Suppressor macrophage treated with lipopolysaccharide for 4 hours (primary cell): ENCODE measurements around the gene RNF31.
A peak's percentile ranks its signal among the peaks of the same experiment; 100 is the strongest.
"Not testable (repeated sequence)": the region's sequence is repeated elsewhere in the genome, so short reads cannot be mapped to it uniquely, and the experiment has no call there.

ENCODE experiments used
- DNase-seq: peaks from one replicate; pipeline ENCODE4 v3.0.0-alpha.2; 2020

Gene RNF31

DNA sequence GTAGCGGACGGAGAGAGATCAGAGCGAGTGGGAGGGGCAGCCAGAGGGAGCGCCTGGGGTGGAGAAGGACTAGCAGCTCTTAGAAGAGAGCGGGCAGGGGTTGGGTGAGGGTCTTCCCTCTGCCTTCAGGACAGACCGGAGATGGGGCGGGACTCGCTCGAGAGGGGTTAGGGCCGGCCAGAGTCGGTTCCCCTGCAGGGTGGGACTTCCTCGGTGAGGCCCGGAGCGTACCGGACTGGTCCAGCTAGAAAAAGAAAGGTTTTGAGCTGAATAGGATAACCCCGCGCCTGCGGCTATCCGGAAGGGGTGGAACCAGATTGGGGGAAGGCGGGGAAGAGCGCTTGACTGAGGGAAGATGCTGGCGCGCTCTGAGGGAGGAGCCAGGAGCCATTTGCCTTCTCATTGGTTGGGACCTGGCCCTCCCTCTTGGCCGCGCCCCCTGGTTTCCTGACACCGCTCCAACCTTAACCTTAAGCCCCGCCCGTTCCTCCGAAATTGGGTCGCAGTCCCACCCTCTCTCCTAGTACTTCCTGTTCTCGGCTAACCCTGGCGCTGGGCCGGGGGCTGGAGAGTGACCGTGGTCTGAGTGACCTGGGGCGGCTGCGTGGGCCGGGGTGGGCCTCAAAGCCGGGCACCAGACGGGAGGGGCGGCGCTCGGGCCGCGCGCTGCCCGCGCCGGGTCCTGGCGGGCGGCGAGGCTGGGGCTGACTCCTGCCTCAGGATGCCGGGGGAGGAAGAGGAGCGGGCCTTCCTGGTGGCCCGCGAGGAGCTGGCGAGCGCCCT is at the start of gene RNF31:
RNF31 (plus strand) TSS at position 521 of the 783 bp plus-strand sequence; CDS start at position 722, 201 bp downstream.
- peak; percentile 99 for DNase-seq

DNA sequence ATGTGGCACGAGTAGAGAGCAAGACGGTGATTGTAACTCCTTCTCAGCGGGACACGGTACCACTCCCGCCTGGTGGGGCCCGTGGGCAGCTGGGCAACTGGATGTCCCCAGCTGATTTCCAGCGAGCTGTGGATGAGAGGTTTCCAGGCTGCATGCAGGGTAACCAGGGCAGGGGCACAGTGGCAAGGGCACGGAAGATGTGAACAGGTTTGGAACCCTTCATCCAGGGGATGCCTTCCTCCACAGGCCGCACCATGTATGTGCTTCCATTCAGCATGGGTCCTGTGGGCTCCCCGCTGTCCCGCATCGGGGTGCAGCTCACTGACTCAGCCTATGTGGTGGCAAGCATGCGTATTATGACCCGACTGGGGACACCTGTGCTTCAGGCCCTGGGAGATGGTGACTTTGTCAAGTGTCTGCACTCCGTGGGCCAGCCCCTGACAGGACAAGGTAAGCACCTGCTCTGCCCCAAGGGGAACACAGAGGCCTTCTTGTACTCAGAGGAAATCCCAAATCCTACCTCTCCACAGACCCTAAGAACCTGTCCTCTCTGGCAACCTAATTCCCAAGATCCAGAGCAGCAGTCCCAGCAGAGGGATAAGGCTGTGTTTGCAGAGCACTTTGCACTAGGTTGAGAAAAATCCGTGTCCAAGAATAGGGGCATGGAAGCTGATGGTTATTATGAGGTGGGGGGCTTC is 48.9 kb upstream of the RNF31 start:
- no peak for DNase-seq

DNA sequence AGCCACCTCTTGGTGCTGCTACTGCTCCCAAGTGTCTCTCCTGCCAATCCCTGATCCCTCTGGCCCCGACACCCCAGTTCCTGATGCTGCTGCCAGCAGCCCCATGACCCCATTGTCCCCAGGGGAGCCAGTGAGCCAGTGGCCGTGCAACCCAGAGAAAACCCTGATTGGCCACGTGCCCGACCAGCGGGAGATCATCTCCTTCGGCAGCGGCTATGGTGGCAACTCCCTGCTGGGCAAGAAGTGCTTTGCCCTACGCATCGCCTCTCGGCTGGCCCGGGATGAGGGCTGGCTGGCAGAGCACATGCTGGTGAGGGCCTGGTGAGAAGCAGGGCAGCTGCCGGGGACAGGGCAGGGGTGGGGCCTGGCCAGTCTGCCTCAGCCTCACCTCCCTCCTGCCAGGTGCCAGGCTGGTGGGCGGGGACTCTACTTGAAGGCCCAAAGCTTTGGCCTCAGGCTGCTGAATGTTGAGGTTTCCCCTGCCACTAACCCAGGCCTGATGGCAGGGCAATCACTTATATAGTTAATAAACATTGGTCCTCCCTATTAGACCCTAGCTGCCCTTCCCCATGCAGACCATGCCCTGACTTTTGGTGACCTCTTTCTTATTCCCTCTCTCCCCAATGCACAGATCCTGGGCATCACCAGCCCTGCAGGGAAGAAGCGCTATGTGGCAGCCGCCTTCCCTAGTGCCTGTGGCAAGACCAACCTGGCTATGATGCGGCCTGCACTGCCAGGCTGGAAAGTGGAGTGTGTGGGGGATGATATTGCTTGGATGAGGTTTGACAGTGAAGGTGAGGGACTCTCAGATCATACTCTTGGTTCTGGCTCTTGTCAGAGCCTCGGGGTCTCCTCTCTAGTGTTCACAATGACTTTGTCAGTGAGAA is 48.1 kb upstream of the RNF31 start:
- DNase-seq: no peak

DNA sequence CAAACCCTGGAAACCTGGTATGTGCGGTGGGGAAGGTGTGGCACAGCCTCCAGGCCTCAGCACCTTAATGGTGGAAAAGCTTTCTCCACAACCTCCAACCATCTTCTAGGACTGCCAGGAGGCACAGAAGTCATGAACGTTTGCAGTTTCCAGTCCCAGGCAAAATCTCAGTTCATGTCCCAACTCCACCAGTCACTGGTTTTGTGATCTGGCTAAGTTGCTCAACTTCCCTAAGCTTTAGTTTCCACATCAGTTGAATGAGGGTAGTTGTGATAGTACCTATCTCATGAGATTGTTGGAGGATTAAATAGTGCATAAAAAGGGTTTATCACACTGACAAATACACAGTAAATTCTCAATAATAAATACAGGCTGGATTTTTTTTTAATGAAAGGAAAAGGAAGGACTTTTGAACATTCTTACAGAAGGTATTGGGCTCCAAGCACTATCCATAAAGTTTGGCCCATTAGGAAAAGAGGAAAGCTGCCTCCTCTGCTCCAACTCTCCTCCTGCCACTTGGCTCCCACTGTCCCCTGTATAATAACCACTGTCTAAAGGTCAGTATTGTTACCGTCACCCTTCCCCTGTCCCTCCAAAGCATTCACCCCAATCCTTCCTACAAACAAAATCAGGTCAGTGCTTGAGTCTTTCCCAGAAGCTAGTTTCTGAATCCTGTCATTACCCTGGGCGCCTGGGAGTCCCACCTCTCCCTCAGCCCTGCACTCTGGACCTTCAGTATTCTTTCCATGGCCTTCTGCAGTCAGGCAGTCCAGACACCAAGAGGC is 46.9 kb upstream of the RNF31 start:
- DNase-seq: peak; percentile 32

DNA sequence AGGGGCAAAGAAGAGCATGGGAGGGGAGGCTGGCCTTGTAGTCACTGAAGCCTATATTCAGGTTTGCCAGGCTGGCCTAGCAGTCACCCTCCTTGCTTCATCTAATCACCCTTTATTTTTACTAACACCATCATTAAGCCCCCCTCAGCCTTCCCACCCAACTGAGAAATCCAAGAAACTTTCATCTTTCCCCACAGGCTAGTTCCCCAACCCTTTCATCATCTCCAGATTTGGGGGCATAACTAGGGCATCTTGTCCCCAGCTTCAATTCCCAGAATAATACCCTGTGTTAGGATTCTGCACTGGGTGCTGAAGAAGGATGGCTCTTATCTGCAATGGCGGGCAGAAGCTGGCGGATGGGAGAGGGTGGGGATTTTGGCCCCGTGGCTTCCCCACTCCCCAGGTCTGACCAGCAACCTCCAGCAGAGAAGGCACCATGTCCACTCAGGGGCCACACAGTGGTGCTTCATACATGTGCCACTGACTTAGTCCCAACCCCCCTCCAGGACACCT is 46.3 kb upstream of the RNF31 start:
- no peak for DNase-seq

DNA sequence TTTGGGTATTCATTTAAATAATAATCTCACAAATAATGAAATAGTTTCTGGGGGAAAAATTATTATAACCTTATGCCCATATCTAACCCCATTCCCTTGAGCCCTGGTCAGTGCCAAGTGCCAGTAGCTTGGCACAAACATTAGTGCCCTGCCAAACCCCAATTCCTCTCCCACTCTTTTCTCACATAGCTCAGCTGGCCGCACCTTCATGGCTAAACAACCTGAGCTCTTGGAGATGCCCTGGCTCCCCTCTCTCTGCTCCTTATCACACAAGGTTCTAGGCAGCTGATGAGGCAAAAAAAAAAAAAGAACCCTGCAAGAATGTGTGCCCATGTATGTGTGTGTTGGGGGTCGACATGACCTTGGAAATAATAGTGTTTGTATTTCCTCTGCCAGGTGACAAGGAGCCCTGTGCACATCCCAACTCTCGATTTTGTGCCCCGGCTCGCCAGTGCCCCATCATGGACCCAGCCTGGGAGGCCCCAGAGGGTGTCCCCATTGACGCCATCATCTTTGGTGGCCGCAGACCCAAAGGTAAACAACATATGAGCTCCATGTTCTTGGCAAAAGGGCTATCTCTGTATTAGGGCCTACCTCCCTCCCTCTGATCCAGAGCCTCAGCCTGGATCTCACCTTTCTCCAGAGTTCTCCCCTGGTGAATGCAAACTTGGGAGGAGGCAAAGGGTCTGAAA is 44.8 kb upstream of the RNF31 start:
- no peak for DNase-seq

DNA sequence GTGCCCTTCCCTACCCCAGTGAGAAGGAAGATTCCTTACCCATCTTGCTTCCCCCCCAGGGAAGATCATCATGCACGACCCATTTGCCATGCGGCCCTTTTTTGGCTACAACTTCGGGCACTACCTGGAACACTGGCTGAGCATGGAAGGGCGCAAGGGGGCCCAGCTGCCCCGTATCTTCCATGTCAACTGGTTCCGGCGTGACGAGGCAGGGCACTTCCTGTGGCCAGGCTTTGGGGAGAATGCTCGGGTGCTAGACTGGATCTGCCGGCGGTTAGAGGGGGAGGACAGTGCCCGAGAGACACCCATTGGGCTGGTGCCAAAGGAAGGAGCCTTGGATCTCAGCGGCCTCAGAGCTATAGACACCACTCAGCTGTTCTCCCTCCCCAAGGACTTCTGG is 43.8 kb upstream of the RNF31 start:
- DNase-seq: no peak

DNA sequence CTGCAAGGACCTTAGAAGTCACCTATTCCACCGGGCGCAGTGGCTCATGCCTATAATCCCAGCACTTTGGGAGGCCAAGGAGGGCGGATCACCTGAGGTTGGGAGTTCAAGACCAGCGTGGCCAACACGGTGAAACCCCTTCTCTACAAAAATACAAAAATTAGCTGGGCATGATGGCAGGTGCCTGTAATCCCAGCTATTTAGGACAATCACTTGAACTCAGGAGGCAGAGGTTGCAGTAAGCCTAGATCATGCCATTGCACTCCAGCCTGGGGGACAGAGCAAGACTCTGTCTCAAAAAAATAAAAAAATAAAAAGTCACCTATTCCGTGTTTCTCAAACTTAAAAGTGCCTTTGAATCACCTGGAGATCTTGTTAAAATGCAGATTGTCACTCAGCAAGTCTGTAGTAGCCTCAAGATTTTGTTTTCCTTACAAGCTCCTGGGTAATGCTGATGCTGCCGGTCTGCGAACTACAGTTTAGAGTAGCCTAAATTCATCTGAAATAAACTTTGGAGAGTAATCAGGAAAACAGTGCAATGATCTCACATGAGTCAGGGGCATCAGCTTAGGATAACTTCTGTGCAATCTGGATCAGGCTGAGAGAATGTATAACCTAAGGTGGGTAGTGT is 41.6 kb upstream of the RNF31 start:
- not testable (repeated sequence) for DNase-seq

DNA sequence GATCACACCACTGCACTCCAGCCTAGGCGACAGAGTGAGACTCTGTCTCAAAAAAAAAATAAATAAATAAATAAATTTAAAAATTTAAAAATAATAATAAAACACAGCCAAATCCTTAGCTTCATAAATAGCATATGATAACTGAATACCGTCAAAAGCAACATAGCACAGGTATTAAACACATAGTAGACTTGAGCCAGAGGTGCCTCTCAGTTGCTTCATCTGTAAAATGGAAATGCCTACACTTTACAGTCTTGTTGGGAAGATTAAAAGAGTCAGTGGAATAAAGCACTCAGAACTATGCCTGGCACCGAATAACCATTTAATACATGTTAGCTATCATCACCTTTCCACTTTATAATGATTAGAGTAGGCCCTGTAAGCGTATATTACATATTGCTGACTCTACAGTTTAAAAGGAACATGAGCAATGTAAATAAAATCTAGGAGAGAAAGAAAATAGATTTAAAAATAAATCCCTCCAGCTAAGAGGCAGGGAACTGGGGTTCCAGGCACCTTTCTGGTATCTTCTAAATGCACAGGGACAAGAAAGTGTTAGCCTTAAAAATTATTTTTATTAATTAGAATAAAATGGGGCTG is 40.5 kb upstream of the RNF31 start:
- DNase-seq: no peak

DNA sequence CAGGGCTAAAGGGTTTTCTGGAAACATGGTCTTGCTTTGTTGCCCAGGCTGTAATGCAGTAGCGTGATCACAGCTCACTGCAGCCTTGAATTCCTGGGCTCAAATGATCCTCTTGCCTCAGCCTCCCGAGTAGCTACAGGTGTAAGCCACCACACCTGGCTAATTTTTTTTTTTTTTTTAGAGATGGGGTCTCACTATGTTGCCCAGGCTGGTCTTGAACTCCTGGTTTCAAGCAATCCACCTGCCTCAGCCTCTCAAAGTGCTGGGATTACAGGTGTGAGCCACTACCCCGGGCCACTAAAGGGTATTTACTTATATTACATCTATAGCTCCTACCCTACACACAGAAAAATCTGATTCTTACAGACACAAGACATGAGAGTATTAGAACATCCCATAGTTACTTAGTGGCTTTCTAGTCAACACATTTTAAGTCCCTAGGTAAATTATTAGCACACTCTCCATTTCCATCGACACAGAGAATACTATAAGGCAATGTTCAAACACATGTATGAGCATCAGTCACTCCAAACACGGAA is 38.9 kb upstream of the RNF31 start:
- no peak for DNase-seq

DNA sequence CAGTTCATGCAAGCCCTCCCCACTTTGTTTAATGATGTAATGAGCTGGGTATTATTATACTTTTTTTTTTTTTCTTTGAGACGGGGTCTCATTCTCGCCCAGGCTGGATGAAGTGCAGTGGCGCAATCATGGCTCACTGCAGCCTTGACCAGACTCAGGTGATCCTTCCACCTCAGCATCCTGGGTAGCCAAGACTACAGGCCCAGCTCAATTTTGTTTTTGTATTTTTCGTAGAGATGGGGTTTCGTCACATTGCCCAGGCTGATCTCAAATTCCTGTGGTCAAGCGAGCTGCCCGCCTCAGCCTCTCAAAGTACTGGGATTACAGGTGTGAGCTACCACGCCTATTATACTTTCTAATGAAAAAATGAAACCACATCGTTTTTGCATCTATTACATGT is 37.2 kb upstream of the RNF31 start:
- no peak for DNase-seq

DNA sequence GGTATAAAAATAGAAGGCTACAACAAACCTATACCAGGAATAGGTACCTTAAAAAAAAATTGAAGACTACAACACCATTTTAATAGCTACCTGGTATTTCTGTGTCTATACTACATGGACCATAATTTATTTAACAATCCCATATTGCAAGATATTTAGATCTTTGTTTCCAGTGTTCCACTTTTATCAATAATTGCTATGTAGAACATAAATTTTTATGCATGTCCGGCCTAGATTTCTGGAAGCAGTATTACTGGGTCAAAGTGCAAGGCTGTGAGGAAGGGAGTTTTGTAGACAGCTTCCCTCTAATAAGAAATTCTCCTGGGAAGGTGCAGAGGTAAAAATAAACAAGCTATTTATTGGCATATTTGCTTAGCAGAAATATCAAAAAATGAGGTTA is 36.8 kb upstream of the RNF31 start:
- no peak for DNase-seq

DNA sequence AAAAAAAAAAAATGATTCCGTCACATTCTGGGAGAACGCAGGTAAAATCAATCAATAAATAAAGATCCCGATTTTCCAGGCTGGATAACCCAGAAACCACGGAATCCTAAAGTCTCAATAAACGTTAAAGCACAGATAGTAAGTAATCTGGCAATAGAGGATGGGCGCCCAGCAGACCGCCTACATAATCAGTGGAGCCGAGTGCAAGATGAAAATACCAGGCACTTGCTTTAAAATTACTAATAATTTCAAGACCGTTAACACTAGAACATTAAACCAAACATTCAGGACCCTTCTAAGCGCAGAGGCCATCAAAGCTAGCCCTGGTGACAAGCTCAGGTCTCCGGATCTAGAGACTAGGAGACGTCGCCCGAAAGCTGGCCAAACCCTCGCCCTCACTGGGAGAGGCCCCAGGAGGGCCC is 33.9 kb upstream of the RNF31 start:
- no peak for DNase-seq

DNA sequence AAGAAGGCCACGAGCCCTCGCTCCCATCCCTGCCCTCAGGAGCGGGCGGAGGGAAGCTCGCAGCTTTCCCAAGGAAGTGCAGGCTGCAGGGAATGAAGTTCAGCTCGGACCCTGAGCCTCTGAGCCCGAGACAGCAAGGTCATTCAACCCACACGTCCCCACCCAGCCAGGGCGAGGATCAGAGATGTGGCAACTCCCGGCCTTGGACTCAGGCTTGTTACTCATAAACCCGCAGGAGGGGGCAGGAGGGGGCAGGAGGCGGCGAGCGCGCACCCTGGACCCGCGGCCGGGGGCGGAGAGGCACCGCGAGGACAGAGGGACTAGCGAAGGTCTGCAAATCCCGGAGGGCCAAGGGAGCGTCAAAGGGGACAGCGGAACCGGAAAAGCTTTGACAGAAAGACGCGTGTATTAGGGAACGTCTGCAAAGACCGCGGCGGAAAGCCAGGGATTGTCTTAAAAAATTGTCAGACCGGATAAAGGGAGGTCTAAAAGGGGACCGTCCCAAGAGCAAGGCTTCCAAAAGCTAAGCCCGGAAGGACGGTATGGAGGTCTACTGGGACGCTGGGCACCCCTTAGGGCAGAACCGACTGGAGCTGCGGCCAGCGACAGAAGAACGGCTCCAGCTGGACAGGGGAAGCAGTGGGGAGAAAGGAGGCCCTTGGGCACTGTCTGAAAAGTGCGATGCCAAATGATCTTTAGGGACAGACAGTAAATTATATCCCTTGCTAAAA is 33.3 kb upstream of the RNF31 start:
- peak; percentile 95 for DNase-seq

DNA sequence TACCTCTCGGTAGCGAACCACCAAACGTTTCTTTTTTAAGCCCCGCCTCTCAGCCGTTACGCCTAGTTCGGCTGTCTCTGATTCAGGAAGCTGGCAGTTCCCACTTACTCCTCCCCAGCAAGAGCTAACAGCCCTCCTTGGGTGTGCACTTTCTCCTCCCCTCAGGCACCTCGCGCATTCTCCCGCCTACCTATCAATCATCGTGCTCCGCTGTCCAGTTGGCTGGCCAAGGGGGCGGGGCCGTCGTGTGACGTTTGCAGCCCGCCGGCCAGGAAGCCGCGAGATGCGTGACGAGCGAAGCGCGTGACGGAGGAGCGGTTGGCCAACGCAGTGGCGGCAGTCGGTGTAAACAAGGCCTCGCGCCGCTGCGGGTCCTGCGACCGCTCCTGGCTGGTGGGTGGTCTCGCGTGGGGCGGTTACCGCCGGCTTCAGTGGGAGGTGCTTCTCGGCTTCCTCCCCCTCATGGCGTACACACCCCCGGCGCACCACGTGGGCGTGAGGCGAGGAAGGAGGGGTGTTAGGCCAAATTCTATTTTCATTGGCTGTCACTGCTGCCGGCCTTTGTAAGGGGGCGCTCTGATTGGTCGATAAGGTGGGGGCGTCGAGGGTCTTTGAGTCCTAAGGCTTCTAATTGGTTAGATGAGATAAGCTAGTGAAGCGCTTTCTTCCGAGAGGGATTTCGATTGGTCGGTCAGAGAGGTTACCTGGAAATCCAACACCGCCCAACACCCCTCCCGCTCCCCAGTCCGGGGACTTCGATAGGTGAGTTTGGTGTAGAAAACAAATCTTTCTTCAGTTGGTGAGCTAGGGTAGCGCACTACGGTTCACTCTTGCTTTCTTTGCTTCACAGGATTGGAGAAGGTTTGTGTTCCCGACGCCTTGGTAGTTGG is 32.5 kb upstream of the RNF31 start, which contains the start of the genes DCAF11 and NRL:
DCAF11 (plus strand) TSS at position 246 of the 890 bp plus-strand sequence. CDS start 818 bp downstream, outside the sequence.
NRL (minus strand) TSS at position 418 of the 890 bp plus-strand sequence. CDS start 32,101 bp downstream, outside the sequence.
- peak; percentile 100 for DNase-seq

DNA sequence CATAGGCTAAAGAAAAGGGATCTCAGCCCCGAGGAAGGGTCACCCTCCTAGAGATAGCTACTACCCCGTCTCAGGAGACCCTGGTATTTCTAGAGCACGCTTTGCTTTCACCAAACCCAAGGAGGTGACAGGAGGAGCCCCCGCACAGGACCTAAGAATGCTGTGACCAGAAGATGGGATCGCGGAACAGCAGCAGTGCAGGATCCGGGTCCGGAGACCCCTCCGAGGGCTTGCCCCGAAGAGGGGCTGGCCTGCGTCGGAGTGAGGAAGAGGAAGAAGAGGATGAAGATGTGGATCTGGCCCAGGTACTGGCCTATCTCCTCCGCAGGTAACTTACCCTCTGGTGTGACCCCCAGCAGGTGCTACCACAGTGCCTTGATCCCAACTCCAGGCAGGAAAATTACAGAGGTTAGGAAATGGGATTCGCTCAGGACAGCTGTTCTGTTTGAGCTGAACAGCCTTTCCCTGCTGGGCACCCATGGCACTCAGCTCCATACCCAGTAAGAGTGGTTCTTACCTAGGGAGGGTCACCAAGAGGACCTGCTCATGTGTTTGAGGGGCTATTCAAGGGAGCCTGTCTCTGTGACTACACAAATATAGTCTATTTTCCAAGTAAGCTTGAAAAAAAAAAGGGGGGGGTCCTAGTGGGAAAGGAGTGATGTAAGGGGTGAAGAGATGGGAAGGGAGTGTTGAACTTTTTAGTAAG is 31.7 kb upstream of the RNF31 start:
- no peak for DNase-seq

DNA sequence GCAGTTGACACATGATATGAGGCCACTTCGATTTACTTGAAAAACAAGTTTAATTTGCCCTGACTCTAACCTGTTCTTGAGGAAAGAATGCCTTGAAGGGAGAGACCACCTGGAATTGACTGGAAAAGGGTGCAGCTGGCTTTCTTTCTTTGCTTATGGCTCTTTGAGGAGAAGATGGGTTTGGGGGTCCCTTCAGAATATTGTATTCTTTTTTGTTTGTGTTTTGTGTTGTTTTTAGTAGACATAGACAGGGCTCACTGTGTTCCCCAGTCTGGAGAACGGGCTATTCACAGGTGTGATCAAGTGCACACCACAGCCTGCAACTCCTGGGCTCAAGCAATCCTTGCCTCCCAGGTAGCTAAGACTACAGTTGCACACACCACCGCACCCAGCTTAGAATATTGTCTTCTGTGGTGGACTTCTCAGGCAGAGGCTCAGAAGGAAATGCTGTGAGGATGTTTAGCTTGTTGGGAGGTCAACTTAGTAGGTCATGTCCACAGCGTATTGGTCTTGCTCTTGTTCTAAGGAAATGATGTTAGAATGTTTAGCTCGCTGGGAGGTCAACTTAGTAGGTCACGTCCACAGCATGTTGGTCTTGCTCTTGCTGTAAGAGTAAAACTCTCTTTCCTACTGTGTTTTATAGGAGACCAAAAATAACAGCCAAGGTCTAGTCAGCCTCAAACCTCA is 31.0 kb upstream of the RNF31 start:
- DNase-seq: no peak
